ENCODE measurements around the gene CD6.

Gene CD6

GRCh38 chr11:60935676-60936442, 35.6 kb upstream of the CD6 start:
- no peak for DNase-seq (ENCODE audit: low read depth in 3 of 3, low spot score in 1 of 3)

- no peak for DNase-seq (ENCODE audit: low read depth in 3 of 3, low spot score in 1 of 3)
Observed at GRCh38 chr11:60936467-60937143, 34.9 kb upstream of the CD6 start.

- no peak for DNase-seq (ENCODE audit: low read depth in 3 of 3, low spot score in 1 of 3)
Observed at GRCh38 chr11:60937144-60937527, 34.3 kb upstream of the CD6 start.

GRCh38 chr11:60937811-60938210, 33.7 kb upstream of the CD6 start:
- no peak for DNase-seq (ENCODE audit: low read depth in 3 of 3, low spot score in 1 of 3)

- DNase-seq (ENCODE audit: low read depth in 3 of 3, low spot score in 1 of 3), result no peak
Observed at GRCh38 chr11:60938500-60938899, 33.0 kb upstream of the CD6 start.

GRCh38 chr11:60939301-60939700, 32.2 kb upstream of the CD6 start:
- DNase-seq (ENCODE audit: low read depth in 3 of 3, low spot score in 1 of 3), result no peak

GRCh38 chr11:60939855-60940254, 31.6 kb upstream of the CD6 start:
- no peak for DNase-seq (ENCODE audit: low read depth in 3 of 3, low spot score in 1 of 3)

- no peak for DNase-seq (ENCODE audit: low read depth in 3 of 3, low spot score in 1 of 3)
Observed at GRCh38 chr11:60941371-60942119, 29.9 kb upstream of the CD6 start.

- no peak for DNase-seq (ENCODE audit: low read depth in 3 of 3, low spot score in 1 of 3)
Observed at GRCh38 chr11:60942219-60942618, 29.3 kb upstream of the CD6 start.

GRCh38 chr11:60942970-60943565, 28.4 kb upstream of the CD6 start:
- DNase-seq (ENCODE audit: low read depth in 3 of 3, low spot score in 1 of 3), result no peak

GRCh38 chr11:60944490-60945294, 26.8 kb upstream of the CD6 start:
- no peak for DNase-seq (ENCODE audit: low read depth in 3 of 3, low spot score in 1 of 3)

- DNase-seq (ENCODE audit: low read depth in 3 of 3, low spot score in 1 of 3), result no peak
Observed at GRCh38 chr11:60945295-60945667, 26.2 kb upstream of the CD6 start.

- DNase-seq (ENCODE audit: low read depth in 3 of 3, low spot score in 1 of 3), result no peak
Observed at GRCh38 chr11:60946601-60947264, 24.7 kb upstream of the CD6 start.

GRCh38 chr11:60947700-60948099, 23.8 kb upstream of the CD6 start:
- DNase-seq (ENCODE audit: low read depth in 3 of 3, low spot score in 1 of 3), result no peak

GRCh38 chr11:60948250-60948649, 23.2 kb upstream of the CD6 start:
- no peak for DNase-seq (ENCODE audit: low read depth in 3 of 3, low spot score in 1 of 3)

- DNase-seq (ENCODE audit: low read depth in 3 of 3, low spot score in 1 of 3), result no peak
Observed at GRCh38 chr11:60950024-60950423, 21.5 kb upstream of the CD6 start.

- no peak for DNase-seq (ENCODE audit: low read depth in 3 of 3, low spot score in 1 of 3)
Observed at GRCh38 chr11:60950933-60951605, 20.4 kb upstream of the CD6 start.

- no peak for DNase-seq (ENCODE audit: low read depth in 3 of 3, low spot score in 1 of 3)
Observed at GRCh38 chr11:60951606-60951903, 19.9 kb upstream of the CD6 start.

- no peak for DNase-seq (ENCODE audit: low read depth in 3 of 3, low spot score in 1 of 3)
Observed at GRCh38 chr11:60951904-60952741, 19.4 kb upstream of the CD6 start, which contains the start of gene SLC15A3. TSS of gene SLC15A3 (minus strand) at chr11:60952176. CDS start at chr11:60951551, 625 bp downstream.
